Measurements from ENCODE around the gene DUSP1.

GRCh38 chr5:172816925-172817562 is 46.0 kb upstream of the DUSP1 start:
- TF ChIP-seq, protein P1, sequence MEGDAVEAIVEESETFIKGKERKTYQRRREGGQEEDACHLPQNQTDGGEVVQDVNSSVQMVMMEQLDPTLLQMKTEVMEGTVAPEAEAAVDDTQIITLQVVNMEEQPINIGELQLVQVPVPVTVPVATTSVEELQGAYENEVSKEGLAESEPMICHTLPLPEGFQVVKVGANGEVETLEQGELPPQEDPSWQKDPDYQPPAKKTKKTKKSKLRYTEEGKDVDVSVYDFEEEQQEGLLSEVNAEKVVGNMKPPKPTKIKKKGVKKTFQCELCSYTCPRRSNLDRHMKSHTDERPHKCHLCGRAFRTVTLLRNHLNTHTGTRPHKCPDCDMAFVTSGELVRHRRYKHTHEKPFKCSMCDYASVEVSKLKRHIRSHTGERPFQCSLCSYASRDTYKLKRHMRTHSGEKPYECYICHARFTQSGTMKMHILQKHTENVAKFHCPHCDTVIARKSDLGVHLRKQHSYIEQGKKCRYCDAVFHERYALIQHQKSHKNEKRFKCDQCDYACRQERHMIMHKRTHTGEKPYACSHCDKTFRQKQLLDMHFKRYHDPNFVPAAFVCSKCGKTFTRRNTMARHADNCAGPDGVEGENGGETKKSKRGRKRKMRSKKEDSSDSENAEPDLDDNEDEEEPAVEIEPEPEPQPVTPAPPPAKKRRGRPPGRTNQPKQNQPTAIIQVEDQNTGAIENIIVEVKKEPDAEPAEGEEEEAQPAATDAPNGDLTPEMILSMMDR (conservative IDR thresholded peaks at IDR 0.05 in 1 of 2, IDR thresholded peaks at IDR 0.05 in 1 of 2; ENCODE audit: extremely low read depth in 1 of 2, insufficient read depth in 1 of 2, low read depth in 1 of 2, low read length in 2 of 2), result no peak
- TF ChIP-seq EZH2 (IDR thresholded peaks at IDR 0.05; ENCODE audit: borderline replicate concordance, low read length), result no peak

All from mammary epithelial cell (primary cell).